ENCODE results near the gene BIN1.

GRCh38 chr2:127072970-127073369 is 34.0 kb downstream of the BIN1 start:
- TF ChIP-seq CTCF (conservative IDR thresholded peaks at IDR 0.05) (no peak), EZH2 (IDR thresholded peaks at IDR 0.05; ENCODE audit: low read depth) (no peak)

Measured in PC-9 (cell line).